Endothelial cell (in vitro differentiated cells): Measurements from ENCODE around the gene IGF2BP3. TPM values are rescaled to one million over a fixed set of nuclear protein-coding genes. Genes with fewer than 3 reads are reported as not detected.
A peak's percentile ranks its signal among the peaks of the same experiment; 100 is the strongest.

ENCODE experiments used
- DNase-seq: peaks from one replicate; pipeline ENCODE4 v3.0.0; 2021; ENCODE audit warnings: low spot score
- H3K27ac Mint-ChIP-seq: one replicate; pipeline ENCODE4 v1.8.0; 2021; ENCODE audit warnings: mixed read lengths, inconsistent platforms; ENCODE audit not compliant: unreplicated experiment
- H3K27me3 Mint-ChIP-seq: one replicate; pipeline ENCODE4 v1.8.0; 2021; ENCODE audit warnings: mild to moderate bottlenecking, moderate library complexity, mixed read lengths, inconsistent platforms; ENCODE audit not compliant: unreplicated experiment
- H3K36me3 Mint-ChIP-seq: one replicate; pipeline ENCODE4 v1.8.0; 2021; ENCODE audit warnings: mild to moderate bottlenecking, low read depth, mixed read lengths, inconsistent platforms; ENCODE audit not compliant: unreplicated experiment
- H3K4me1 Mint-ChIP-seq: one replicate; pipeline ENCODE4 v1.8.0; 2021; ENCODE audit warnings: mild to moderate bottlenecking, mixed read lengths, inconsistent platforms; ENCODE audit not compliant: unreplicated experiment
- H3K4me3 Mint-ChIP-seq: one replicate; pipeline ENCODE4 v1.8.0; 2021; ENCODE audit warnings: mild to moderate bottlenecking, mixed read lengths, inconsistent platforms; ENCODE audit not compliant: unreplicated experiment
- H3K9me3 Mint-ChIP-seq: one replicate; pipeline ENCODE4 v1.8.0; 2021; ENCODE audit warnings: mixed read lengths, inconsistent platforms; ENCODE audit not compliant: unreplicated experiment
- total RNA-seq: library from RNA; stranded (reverse); fragmentation: NEBNext Ultra II Directional; extraction: Animal tissue kit (Norgen Biotek cat#: 25700); gene quantifications from one replicate; pipeline ENCODE4 v1.2.1, GENCODE V29; 2021; ENCODE audit not compliant: unreplicated experiment
- TF ChIP-seq, protein P1 (sequence below): fragments of 200-600 bp; sonication (generic); IDR thresholded peaks from one replicate; pipeline ENCODE4 v1.5.0; 2021; ENCODE audit warnings: antibody characterized with exemption; ENCODE audit not compliant: unreplicated experiment

IGF2BP3 gene
- total RNA-seq, 1 donor from 2014 or later = 92.8 TPM

GRCh38 chr7:23295401-23295697, 174.9 kb downstream of the IGF2BP3 start:
- peaks cover 11% of the 10 kb centered on the region for H3K27me3 Mint-ChIP-seq
- TF ChIP-seq, protein P1, sequence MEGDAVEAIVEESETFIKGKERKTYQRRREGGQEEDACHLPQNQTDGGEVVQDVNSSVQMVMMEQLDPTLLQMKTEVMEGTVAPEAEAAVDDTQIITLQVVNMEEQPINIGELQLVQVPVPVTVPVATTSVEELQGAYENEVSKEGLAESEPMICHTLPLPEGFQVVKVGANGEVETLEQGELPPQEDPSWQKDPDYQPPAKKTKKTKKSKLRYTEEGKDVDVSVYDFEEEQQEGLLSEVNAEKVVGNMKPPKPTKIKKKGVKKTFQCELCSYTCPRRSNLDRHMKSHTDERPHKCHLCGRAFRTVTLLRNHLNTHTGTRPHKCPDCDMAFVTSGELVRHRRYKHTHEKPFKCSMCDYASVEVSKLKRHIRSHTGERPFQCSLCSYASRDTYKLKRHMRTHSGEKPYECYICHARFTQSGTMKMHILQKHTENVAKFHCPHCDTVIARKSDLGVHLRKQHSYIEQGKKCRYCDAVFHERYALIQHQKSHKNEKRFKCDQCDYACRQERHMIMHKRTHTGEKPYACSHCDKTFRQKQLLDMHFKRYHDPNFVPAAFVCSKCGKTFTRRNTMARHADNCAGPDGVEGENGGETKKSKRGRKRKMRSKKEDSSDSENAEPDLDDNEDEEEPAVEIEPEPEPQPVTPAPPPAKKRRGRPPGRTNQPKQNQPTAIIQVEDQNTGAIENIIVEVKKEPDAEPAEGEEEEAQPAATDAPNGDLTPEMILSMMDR = no peak
- no peak overlapping the region for H3K4me3 Mint-ChIP-seq
- no peaks in the 10 kb centered on the region for H3K36me3 Mint-ChIP-seq
- H3K9me3 Mint-ChIP-seq = no peaks in the 10 kb centered on the region
- no peak for DNase-seq
- peaks cover 12% of the 10 kb centered on the region for H3K4me1 Mint-ChIP-seq
- H3K27ac Mint-ChIP-seq = no peak overlapping the region

DNA sequence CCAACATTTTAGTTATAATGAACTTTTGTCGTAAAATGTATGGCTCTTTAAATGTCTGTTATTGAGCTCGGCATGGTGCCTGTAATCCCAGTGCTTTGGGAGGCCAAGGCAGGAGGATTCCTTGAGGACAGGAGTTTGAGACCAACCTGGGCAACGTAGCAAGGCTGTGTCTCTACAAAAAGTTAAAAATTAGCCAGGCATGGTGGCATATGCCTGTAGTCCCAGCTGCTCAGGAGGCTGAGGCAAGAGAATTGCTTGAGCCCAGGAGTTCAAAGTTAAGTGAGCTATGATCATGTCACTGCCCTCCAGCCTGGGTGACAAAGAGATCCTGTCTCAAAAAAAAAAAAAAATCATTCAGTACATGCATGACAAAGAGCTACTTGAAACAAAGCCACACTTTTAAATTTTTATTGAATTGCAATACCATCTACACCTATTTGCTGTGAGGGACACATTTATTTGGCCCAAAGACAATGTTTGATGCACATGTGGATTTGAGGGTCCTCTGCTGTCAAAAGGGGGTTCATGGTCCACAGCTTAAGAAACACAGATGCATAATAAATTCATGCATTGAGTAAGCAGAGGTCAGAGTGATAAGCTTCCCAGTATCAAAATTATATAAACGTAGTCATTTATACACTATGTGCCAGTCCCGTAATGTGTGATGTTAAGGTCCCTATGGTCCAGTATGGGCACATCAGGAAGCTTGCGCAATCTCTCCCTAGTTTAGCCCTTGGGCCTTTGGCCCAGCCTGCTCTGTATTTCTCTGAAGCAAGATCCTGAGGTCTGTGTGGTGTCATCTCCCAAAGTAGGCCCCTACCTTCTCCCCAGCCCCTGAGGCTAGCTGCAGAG, 175.5 kb downstream of the IGF2BP3 start:
- peaks cover 8% of the 10 kb centered on the region for H3K4me1 Mint-ChIP-seq
- DNase-seq = no peak
- no peak overlapping the region for H3K27ac Mint-ChIP-seq
- H3K36me3 Mint-ChIP-seq = no peaks in the 10 kb centered on the region
- H3K27me3 Mint-ChIP-seq = peaks cover 9% of the 10 kb centered on the region
- TF ChIP-seq, protein P1 = no peak
- no peaks in the 10 kb centered on the region for H3K9me3 Mint-ChIP-seq
- no peak overlapping the region for H3K4me3 Mint-ChIP-seq

DNA sequence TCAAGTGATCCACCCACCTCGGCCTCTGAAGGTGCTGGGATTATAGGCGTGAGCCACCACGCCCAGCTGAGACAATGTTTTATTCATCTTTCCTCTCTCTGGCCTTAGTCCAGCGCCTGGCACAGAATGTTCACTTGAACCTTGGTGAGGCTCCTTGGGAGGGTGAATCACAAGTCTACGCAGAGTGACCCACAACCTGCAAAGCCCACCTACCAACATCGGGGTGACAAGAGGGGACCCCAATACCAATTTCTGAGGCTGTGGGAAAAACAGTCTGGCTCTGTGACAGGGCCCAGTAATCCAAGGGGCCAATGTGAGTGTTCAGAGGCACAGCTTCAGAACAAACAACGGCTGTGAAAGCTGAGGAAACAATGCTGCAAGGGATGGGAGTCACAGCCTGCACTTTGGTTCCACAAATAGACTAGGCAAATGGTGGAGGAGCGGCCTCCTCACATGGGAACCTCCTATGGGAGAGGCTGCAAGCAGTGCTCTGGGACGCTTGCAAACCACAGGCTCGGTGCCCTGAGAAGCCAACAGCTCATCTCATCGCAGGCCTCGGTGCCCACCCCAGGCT, 176.7 kb downstream of the IGF2BP3 start:
- no peak for DNase-seq
- Mint-ChIP-seq H3K27me3 (peaks cover 5% of the 10 kb centered on the region), H3K36me3 (no peaks in the 10 kb centered on the region), H3K27ac (no peak overlapping the region), H3K9me3 (no peaks in the 10 kb centered on the region), H3K4me1 (peaks cover 4% of the 10 kb centered on the region), H3K4me3 (no peak overlapping the region)
- TF ChIP-seq, protein P1 = no peak

GRCh38 chr7:23292623-23293022, 177.7 kb downstream of the IGF2BP3 start:
- no peaks in the 10 kb centered on the region for H3K9me3 Mint-ChIP-seq
- TF ChIP-seq, protein P1 = no peak
- H3K36me3 Mint-ChIP-seq = no peaks in the 10 kb centered on the region
- no peak for DNase-seq
- peaks cover 3% of the 10 kb centered on the region for H3K27me3 Mint-ChIP-seq
- peak overlapping the region; percentile 61 for H3K27ac Mint-ChIP-seq
- H3K4me1 Mint-ChIP-seq = peaks cover 4% of the 10 kb centered on the region
- H3K4me3 Mint-ChIP-seq = no peak overlapping the region

DNA sequence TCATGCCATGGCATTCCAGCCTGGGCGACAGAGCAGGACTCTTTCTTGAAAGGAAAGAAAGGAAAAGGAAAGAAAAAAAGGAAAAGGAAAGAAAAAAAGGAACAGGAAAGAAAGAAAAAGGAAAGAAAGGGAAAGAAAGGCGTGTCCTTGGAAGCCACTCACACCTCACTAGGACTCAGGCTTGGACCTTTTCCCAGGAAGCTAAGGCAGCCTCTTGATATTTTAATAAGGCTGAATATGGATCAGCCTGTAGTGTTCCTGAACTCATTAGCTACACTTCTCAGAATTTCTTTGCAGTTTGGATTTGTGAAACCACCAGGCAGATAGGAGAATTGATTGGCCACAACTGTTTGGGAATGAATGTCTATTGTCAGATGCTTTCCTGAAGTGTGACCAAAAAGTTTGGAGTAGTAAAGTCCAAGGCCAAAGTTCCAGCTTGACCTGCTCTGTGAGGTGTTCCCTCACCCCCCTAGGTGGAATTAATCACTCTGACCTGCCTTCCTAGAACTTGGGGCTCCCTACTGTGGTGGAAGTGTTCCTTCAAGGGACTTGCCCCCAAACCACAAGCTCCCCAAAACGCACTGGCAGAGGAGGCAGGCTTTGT, 178.2 kb downstream of the IGF2BP3 start:
- H3K36me3 Mint-ChIP-seq = no peaks in the 10 kb centered on the region
- H3K9me3 Mint-ChIP-seq = no peaks in the 10 kb centered on the region
- no peak overlapping the region for H3K4me3 Mint-ChIP-seq
- peaks cover 3% of the 10 kb centered on the region for H3K27me3 Mint-ChIP-seq
- DNase-seq = no peak
- TF ChIP-seq, protein P1 = no peak
- peak overlapping the region; percentile 61 for H3K27ac Mint-ChIP-seq
- peaks cover 4% of the 10 kb centered on the region for H3K4me1 Mint-ChIP-seq
